ENCODE measurements around the gene RPS25. TPM values are rescaled to one million over a fixed set of nuclear protein-coding genes. Genes with fewer than 3 reads are reported as not detected.
"Not testable (repeated sequence)": the region's sequence is repeated elsewhere in the genome, so short reads cannot be mapped to it uniquely, and the experiment has no call there.

The RPS25 gene
- total RNA-seq, 1 donor from 2014 or later: 609 TPM

- H3K9me3 Mint-ChIP-seq (ENCODE audit: low read depth): no peaks in the 10 kb centered on the region
- no peaks in the 10 kb centered on the region for H3K27me3 Mint-ChIP-seq (ENCODE audit: low read depth)
- no peaks in the 10 kb centered on the region for H3K36me3 Mint-ChIP-seq (ENCODE audit: low read depth)
- no peaks in the 10 kb centered on the region for H3K4me1 Mint-ChIP-seq (ENCODE audit: low read depth)
- H3K27ac Mint-ChIP-seq (ENCODE audit: unreplicated experiment): no peak overlapping the region
- DNase-seq (ENCODE audit: low spot score): no peak
- no peak for TF ChIP-seq CTCF (IDR thresholded peaks at IDR 0.05)
- H3K4me3 Mint-ChIP-seq (ENCODE audit: unreplicated experiment): no peak overlapping the region
Observed at GRCh38 chr11:118988280-118988679, 29.9 kb downstream of the RPS25 start.

- no peak overlapping the region for H3K4me3 Mint-ChIP-seq (ENCODE audit: unreplicated experiment)
- no peak for DNase-seq (ENCODE audit: low spot score)
- no peak overlapping the region for H3K27ac Mint-ChIP-seq (ENCODE audit: unreplicated experiment)
- no peaks in the 10 kb centered on the region for H3K9me3 Mint-ChIP-seq (ENCODE audit: low read depth)
- no peaks in the 10 kb centered on the region for H3K4me1 Mint-ChIP-seq (ENCODE audit: low read depth)
- no peak for TF ChIP-seq CTCF (IDR thresholded peaks at IDR 0.05)
- H3K27me3 Mint-ChIP-seq (ENCODE audit: low read depth): no peaks in the 10 kb centered on the region
- H3K36me3 Mint-ChIP-seq (ENCODE audit: low read depth): no peaks in the 10 kb centered on the region
Observed at GRCh38 chr11:118984825-118985224, 33.3 kb downstream of the RPS25 start.

- not testable (repeated sequence) for DNase-seq (ENCODE audit: low spot score); H3K4me3 Mint-ChIP-seq (ENCODE audit: unreplicated experiment); H3K4me1 Mint-ChIP-seq (ENCODE audit: low read depth); H3K27ac Mint-ChIP-seq (ENCODE audit: unreplicated experiment); H3K36me3 Mint-ChIP-seq (ENCODE audit: low read depth); H3K9me3 Mint-ChIP-seq (ENCODE audit: low read depth); H3K27me3 Mint-ChIP-seq (ENCODE audit: low read depth)
Observed at GRCh38 chr11:118984337-118984736, 33.8 kb downstream of the RPS25 start.

- no peaks in the 10 kb centered on the region for H3K4me1 Mint-ChIP-seq (ENCODE audit: low read depth)
- no peak for TF ChIP-seq CTCF (IDR thresholded peaks at IDR 0.05)
- H3K4me3 Mint-ChIP-seq (ENCODE audit: unreplicated experiment): no peak overlapping the region
- no peaks in the 10 kb centered on the region for H3K36me3 Mint-ChIP-seq (ENCODE audit: low read depth)
- DNase-seq (ENCODE audit: low spot score): no peak
- H3K27me3 Mint-ChIP-seq (ENCODE audit: low read depth): peaks cover 8% of the 10 kb centered on the region
- no peaks in the 10 kb centered on the region for H3K9me3 Mint-ChIP-seq (ENCODE audit: low read depth)
- H3K27ac Mint-ChIP-seq (ENCODE audit: unreplicated experiment): no peak overlapping the region
Observed at GRCh38 chr11:118980191-118980881, 37.8 kb downstream of the RPS25 start.

GRCh38 chr11:118979434-118979833 lies 38.7 kb downstream of the RPS25 start:
- H3K36me3 Mint-ChIP-seq (ENCODE audit: low read depth): no peaks in the 10 kb centered on the region
- no peak for TF ChIP-seq CTCF (IDR thresholded peaks at IDR 0.05)
- no peak overlapping the region for H3K27ac Mint-ChIP-seq (ENCODE audit: unreplicated experiment)
- H3K9me3 Mint-ChIP-seq (ENCODE audit: low read depth): no peaks in the 10 kb centered on the region
- DNase-seq (ENCODE audit: low spot score): no peak
- H3K27me3 Mint-ChIP-seq (ENCODE audit: low read depth): peaks cover 13% of the 10 kb centered on the region
- no peak overlapping the region for H3K4me3 Mint-ChIP-seq (ENCODE audit: unreplicated experiment)
- no peaks in the 10 kb centered on the region for H3K4me1 Mint-ChIP-seq (ENCODE audit: low read depth)
